Fibroblast of lung (primary cell): ENCODE results near the gene LINC00237. TPM values are rescaled to one million over a fixed set of nuclear protein-coding genes. Genes with fewer than 3 reads are reported as not detected.

Experiments
- DNase-seq, 2 donors: peaks; one replicate each; pipeline versions ENCODE4 v3.0.0 to v3.0.0-alpha.2; 2010; ENCODE audit warnings: low read depth in 2 of 2
- H2AFZ ChIP-seq: 2 replicates; pipeline ENCODE4 v1.5.1; 2012; ENCODE audit warnings: low read length, control low read depth, inconsistent platforms
- H3K27ac ChIP-seq: 2 replicates; pipeline ENCODE4 v1.5.1; 2011; ENCODE audit warnings: low read length, control low read depth; ENCODE audit not compliant: insufficient read depth
- H3K27me3 ChIP-seq: 2 replicates; pipeline ENCODE4 v1.5.1; 2011; ENCODE audit warnings: mild to moderate bottlenecking, low read length; ENCODE audit not compliant: control insufficient read depth, insufficient read depth
- H3K36me3 ChIP-seq: 2 replicates; pipeline ENCODE4 v1.5.1; 2011; ENCODE audit warnings: low read length; ENCODE audit not compliant: control insufficient read depth, insufficient read depth
- H3K4me1 ChIP-seq: 2 replicates; pipeline ENCODE4 v1.5.1; 2011; ENCODE audit warnings: low read length; ENCODE audit not compliant: control insufficient read depth, insufficient read depth; ENCODE audit errors: extremely low read depth
- H3K4me2 ChIP-seq: 2 replicates; pipeline ENCODE4 v1.5.1; 2011; ENCODE audit warnings: low read length, control low read depth; ENCODE audit not compliant: insufficient read depth; ENCODE audit errors: extremely low read depth
- H3K4me3 ChIP-seq, 4 experiments: fragments of 200-600 bp in 1 of 4; sonication (generic) in 1 of 4; replicated peaks in 1 of 4; 2 replicates each; pipeline ENCODE4 v1.5.1; 2011 to 2016; ENCODE audit warnings: low read length in 4 of 4, low read depth in 3 of 4, mild to moderate bottlenecking in 3 of 4, control low read depth in 2 of 4, inconsistent platforms in 1 of 4, mixed read lengths in 1 of 4; ENCODE audit not compliant: insufficient read depth in 1 of 4; ENCODE audit errors: control extremely low read depth in 1 of 4
- H3K79me2 ChIP-seq: 2 replicates; pipeline ENCODE4 v1.5.1; 2012; ENCODE audit warnings: mild to moderate bottlenecking, low read length, inconsistent platforms; ENCODE audit not compliant: control insufficient read depth, insufficient read depth
- H3K9ac ChIP-seq: 2 replicates; pipeline ENCODE4 v1.5.1; 2011; ENCODE audit warnings: mild to moderate bottlenecking, low read length, control low read depth; ENCODE audit not compliant: insufficient read depth
- H3K9me3 ChIP-seq: 2 replicates; pipeline ENCODE4 v1.5.1; 2012; ENCODE audit warnings: low read depth, low read length; ENCODE audit not compliant: control insufficient read depth, insufficient read depth
- H4K20me1 ChIP-seq: 2 replicates; pipeline ENCODE4 v1.5.1; 2011; ENCODE audit warnings: low read length; ENCODE audit not compliant: control insufficient read depth, insufficient read depth; ENCODE audit errors: extremely low read depth
- EZH2 ChIP-seq: IDR thresholded peaks from 2 replicates; pipeline ENCODE4 v1.5.1; 2012; ENCODE audit warnings: low read length, control low read depth, mild to moderate bottlenecking; ENCODE audit errors: missing control alignments
- polyA plus RNA-seq, 2 donors: library from polyadenylated mRNA; depleted of rRNA in 1 of 2; stranded (reverse) in 1 of 2; unstranded in 1 of 2; fragments of >200 nt; gene quantifications; 2 replicates each; pipeline ENCODE4 v1.2.1, GENCODE V29; 2011 to 2012; ENCODE audit warnings: missing spikeins in 1 of 2
- total RNA-seq: library from RNA; depleted of rRNA; stranded (reverse); fragments of >200 nt; gene quantifications from 2 replicates; pipeline ENCODE4 v1.2.1, GENCODE V29; 2014
- TF ChIP-seq, protein P1 (sequence below), 2 donors: IDR thresholded peaks in 1 of 2; conservative IDR thresholded peaks in 1 of 2; 1 replicate in 1 of 2; 2 replicates in 1 of 2; pipeline ENCODE4 v1.5.1; 2011 to 2012; ENCODE audit warnings: low read length in 2 of 2, control low read depth in 1 of 2, inconsistent platforms in 1 of 2, low read depth in 1 of 2, mild to moderate bottlenecking in 1 of 2

The LINC00237 gene
- total and polyA plus RNA-seq, 2 donors (not counting 1 experiment from before 2014, with no cell fraction given) = not detected

DNA sequence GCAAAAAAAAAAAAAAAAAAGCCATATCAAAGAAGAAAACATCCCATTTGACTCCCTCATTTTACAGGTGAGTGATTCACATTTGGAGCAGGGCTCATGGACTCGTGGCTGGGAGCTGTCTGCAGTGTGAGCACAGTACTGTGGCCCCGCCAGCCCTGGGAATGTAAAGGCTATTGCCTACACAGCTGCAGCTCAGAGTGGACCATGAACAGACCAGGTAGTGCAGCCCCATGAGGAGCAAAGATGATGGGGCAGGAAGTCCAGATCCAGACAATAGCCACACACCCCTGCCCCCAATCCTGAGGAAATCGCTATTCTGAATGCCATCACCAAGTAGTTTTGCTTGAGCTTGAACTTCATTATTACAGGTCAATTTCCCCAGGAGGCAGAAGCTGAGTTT is 55.4 kb downstream of the LINC00237 start:
- Histone ChIP-seq H3K27me3 (no peaks in the 10 kb centered on the region), H3K4me3 (no peak overlapping the region), H3K27ac (no peak overlapping the region), H3K79me2 (no peaks in the 10 kb centered on the region), H3K9me3 (no peaks in the 10 kb centered on the region), H3K4me2 (no peak overlapping the region), H3K36me3 (no peaks in the 10 kb centered on the region), H3K9ac (no peak overlapping the region), H2AFZ (no peak overlapping the region), H4K20me1 (no peaks in the 10 kb centered on the region), H3K4me1 (no peaks in the 10 kb centered on the region)
- no peak for DNase-seq
- no peak for TF ChIP-seq EZH2
- TF ChIP-seq, protein P1, sequence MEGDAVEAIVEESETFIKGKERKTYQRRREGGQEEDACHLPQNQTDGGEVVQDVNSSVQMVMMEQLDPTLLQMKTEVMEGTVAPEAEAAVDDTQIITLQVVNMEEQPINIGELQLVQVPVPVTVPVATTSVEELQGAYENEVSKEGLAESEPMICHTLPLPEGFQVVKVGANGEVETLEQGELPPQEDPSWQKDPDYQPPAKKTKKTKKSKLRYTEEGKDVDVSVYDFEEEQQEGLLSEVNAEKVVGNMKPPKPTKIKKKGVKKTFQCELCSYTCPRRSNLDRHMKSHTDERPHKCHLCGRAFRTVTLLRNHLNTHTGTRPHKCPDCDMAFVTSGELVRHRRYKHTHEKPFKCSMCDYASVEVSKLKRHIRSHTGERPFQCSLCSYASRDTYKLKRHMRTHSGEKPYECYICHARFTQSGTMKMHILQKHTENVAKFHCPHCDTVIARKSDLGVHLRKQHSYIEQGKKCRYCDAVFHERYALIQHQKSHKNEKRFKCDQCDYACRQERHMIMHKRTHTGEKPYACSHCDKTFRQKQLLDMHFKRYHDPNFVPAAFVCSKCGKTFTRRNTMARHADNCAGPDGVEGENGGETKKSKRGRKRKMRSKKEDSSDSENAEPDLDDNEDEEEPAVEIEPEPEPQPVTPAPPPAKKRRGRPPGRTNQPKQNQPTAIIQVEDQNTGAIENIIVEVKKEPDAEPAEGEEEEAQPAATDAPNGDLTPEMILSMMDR (conservative IDR thresholded peaks at IDR 0.05 in 1 of 2, IDR thresholded peaks at IDR 0.05 in 1 of 2; ENCODE audit: low read depth in 1 of 2, low read length in 2 of 2) = no peak

DNA sequence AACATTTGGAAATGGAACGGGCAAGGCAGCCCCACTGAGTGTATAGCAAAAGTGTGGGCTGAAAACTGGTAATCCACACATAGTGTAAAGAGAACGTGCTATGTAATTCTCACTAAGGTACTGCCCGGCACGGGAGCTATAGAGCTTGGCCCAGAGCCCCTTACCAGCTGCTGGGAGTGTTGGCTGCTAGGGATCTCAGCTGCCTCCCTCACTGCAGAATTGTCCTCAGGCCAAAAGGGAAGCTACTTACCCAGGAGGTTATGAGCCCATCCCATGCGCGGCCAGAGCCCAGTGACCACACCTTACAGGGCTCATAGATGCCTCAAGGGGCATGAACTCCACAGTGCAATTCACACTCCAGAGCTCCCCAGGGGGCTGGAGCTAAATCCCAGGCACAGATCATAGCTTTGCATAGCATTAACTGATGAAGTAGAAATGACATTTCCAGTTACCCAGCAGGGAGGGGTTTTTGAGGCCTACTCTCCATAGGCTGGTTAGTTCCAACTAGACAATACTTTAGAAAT is 56.8 kb downstream of the LINC00237 start:
- no peak overlapping the region for H3K27ac ChIP-seq
- no peaks in the 10 kb centered on the region for H3K36me3 ChIP-seq
- H4K20me1 ChIP-seq = no peaks in the 10 kb centered on the region
- H3K4me3 ChIP-seq = no peak overlapping the region
- H3K9ac ChIP-seq = no peak overlapping the region
- no peaks in the 10 kb centered on the region for H3K9me3 ChIP-seq
- no peak for TF ChIP-seq EZH2
- TF ChIP-seq, protein P1 (conservative IDR thresholded peaks at IDR 0.05 in 1 of 2, IDR thresholded peaks at IDR 0.05 in 1 of 2; ENCODE audit: low read depth in 1 of 2, low read length in 2 of 2) = no peak
- no peaks in the 10 kb centered on the region for H3K27me3 ChIP-seq
- H3K4me1 ChIP-seq = no peaks in the 10 kb centered on the region
- H3K4me2 ChIP-seq = no peak overlapping the region
- DNase-seq = no peak
- H3K79me2 ChIP-seq = no peaks in the 10 kb centered on the region
- H2AFZ ChIP-seq = no peak overlapping the region

DNA sequence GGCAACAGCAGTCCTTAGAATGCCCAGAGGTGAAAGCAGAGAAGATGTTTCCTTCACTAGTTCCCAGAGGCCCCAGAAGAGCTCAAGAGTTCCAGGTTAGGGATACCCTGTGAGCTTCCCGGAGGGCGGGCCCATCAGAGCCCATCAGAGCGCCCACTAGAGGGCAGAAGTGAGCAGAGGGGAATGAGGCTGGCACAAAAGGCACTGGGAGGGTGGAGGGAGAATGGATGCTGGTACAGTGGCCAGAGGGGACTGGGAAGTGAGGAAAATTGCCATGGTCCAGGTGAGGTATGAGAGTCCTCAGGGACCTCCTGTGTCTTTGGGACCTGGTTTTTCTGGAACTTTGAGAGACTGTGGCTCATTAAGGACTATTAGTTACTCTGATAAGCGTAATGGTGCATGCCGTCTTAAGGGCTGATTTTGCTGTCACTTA is 57.3 kb downstream of the LINC00237 start:
- Histone ChIP-seq H3K9me3 (no peaks in the 10 kb centered on the region), H3K9ac (no peak overlapping the region), H4K20me1 (no peaks in the 10 kb centered on the region), H3K4me3 (no peak overlapping the region), H3K4me2 (no peak overlapping the region), H3K27ac (no peak overlapping the region), H3K4me1 (no peaks in the 10 kb centered on the region), H2AFZ (no peak overlapping the region), H3K79me2 (no peaks in the 10 kb centered on the region), H3K27me3 (no peaks in the 10 kb centered on the region), H3K36me3 (no peaks in the 10 kb centered on the region)
- DNase-seq = no peak
- TF ChIP-seq EZH2 = no peak
- TF ChIP-seq, protein P1 (conservative IDR thresholded peaks at IDR 0.05 in 1 of 2, IDR thresholded peaks at IDR 0.05 in 1 of 2; ENCODE audit: low read depth in 1 of 2, low read length in 2 of 2) = peak in 1 of 2 donors; percentile 45
